SU-DHL-6 (cell line): Measurements from ENCODE around the gene AGRN.

Source experiments
- H2AFZ ChIP-seq: fragments of 200-600 bp; sonication (generic); 2 replicates; pipeline ENCODE4 v1.6.1; 2014; ENCODE audit warnings: low read depth, mild to moderate bottlenecking, moderate library complexity, mixed read lengths, antibody characterized with exemption, low read length; ENCODE audit not compliant: severe bottlenecking
- H3F3A ChIP-seq: fragments of 200-600 bp; shearing (Covaris generic); 2 replicates; pipeline ENCODE4 v1.6.0; 2016; ENCODE audit warnings: antibody characterized with exemption, mild to moderate bottlenecking; ENCODE audit not compliant: insufficient read depth
- H3K27ac ChIP-seq: fragments of 200-600 bp; sonication (generic); 2 replicates; pipeline ENCODE4 v1.5.1; 2016; ENCODE audit warnings: low read depth, mild to moderate bottlenecking, low read length, moderate library complexity, mixed read lengths
- H3K27me3 ChIP-seq: fragments of 200-600 bp; sonication (generic), shearing (Covaris generic); 2 replicates; pipeline ENCODE4 v1.6.0; 2014; ENCODE audit warnings: mild to moderate bottlenecking, low read length
- H3K36me3 ChIP-seq: fragments of 200-600 bp; sonication (generic); 2 replicates; pipeline ENCODE4 v1.6.1; 2014; ENCODE audit warnings: mild to moderate bottlenecking, low read length, mixed read lengths
- H3K4me2 ChIP-seq: fragments of 300-600, 200-600 bp; shearing (Covaris generic), sonication (generic); 2 replicates; pipeline ENCODE4 v1.6.0; 2014; ENCODE audit warnings: low read length, low read depth, mild to moderate bottlenecking; ENCODE audit not compliant: poor library complexity, severe bottlenecking
- H3K4me3 ChIP-seq: fragments of 200-600 bp; sonication (generic); 2 replicates; pipeline ENCODE4 v1.5.1; 2014; ENCODE audit warnings: antibody characterized with exemption, low read length, mild to moderate bottlenecking, mixed read lengths; ENCODE audit not compliant: insufficient read depth, poor library complexity, severe bottlenecking
- H3K79me2 ChIP-seq: fragments of 200-600 bp; sonication (generic); 2 replicates; pipeline ENCODE4 v1.6.1; 2014; ENCODE audit warnings: mild to moderate bottlenecking, low read length, moderate library complexity; ENCODE audit not compliant: insufficient read depth
- H3K9ac ChIP-seq: fragments of 200-600 bp; sonication (generic); 2 replicates; pipeline ENCODE4 v1.7.0; 2014; ENCODE audit warnings: mild to moderate bottlenecking, low read length
- H3K9me2 ChIP-seq: fragments of 200-600 bp; sonication (generic); replicated peaks from 2 replicates; pipeline ENCODE4 v1.6.1; 2014; ENCODE audit warnings: low read length; ENCODE audit not compliant: insufficient read depth
- H3K9me3 ChIP-seq: fragments of 200-600 bp; sonication (generic); 2 replicates; pipeline ENCODE4 v1.6.1; 2014; ENCODE audit warnings: low read length, mixed read lengths; ENCODE audit not compliant: insufficient read depth
- H4K20me1 ChIP-seq: fragments of 200-600 bp; sonication (generic); 2 replicates; pipeline ENCODE4 v1.6.1; 2014; ENCODE audit warnings: low read depth, mild to moderate bottlenecking, antibody characterized with exemption, low read length, moderate library complexity, mixed read lengths
- CTCF ChIP-seq: fragments of 200-600 bp; sonication (generic); IDR thresholded peaks from one replicate; pipeline ENCODE4 v1.5.1; 2017; ENCODE audit warnings: antibody characterized with exemption, mild to moderate bottlenecking, low read length, moderate library complexity; ENCODE audit not compliant: insufficient read depth, poor library complexity, severe bottlenecking
- EZH2phosphoT487 ChIP-seq: fragments of 200-600 bp; sonication (generic), shearing (Covaris generic); conservative IDR thresholded peaks from 2 replicates; pipeline ENCODE4 v1.6.1; 2018; ENCODE audit warnings: mild to moderate bottlenecking, antibody characterized with exemption, low read length, moderate library complexity, mixed read lengths

The AGRN gene

GRCh38 chr1:1040004-1040991 lies 20.4 kb downstream of the AGRN start:
- no peaks in the 10 kb centered on the region for H3F3A ChIP-seq
- no peak overlapping the region for H3K4me2 ChIP-seq
- H3K9me2 ChIP-seq, result no peaks in the 10 kb centered on the region
- H2AFZ ChIP-seq, result no peak overlapping the region
- no peak overlapping the region for H3K27ac ChIP-seq
- no peaks in the 10 kb centered on the region for H3K79me2 ChIP-seq
- H3K27me3 ChIP-seq, result no peaks in the 10 kb centered on the region
- no peaks in the 10 kb centered on the region for H4K20me1 ChIP-seq
- no peak for TF ChIP-seq EZH2phosphoT487
- no peak for TF ChIP-seq CTCF
- no peak overlapping the region for H3K9ac ChIP-seq
- no peaks in the 10 kb centered on the region for H3K36me3 ChIP-seq
- no peak overlapping the region for H3K4me3 ChIP-seq
- no peaks in the 10 kb centered on the region for H3K9me3 ChIP-seq

- H3K9me2 ChIP-seq, result no peaks in the 10 kb centered on the region
- no peaks in the 10 kb centered on the region for H3K27me3 ChIP-seq
- no peaks in the 10 kb centered on the region for H3K36me3 ChIP-seq
- no peak overlapping the region for H3K9ac ChIP-seq
- H3K4me3 ChIP-seq, result no peak overlapping the region
- no peak overlapping the region for H2AFZ ChIP-seq
- no peak for TF ChIP-seq CTCF
- TF ChIP-seq EZH2phosphoT487, result no peak
- no peak overlapping the region for H3K27ac ChIP-seq
- no peak overlapping the region for H3K4me2 ChIP-seq
- no peaks in the 10 kb centered on the region for H3K9me3 ChIP-seq
- H3K79me2 ChIP-seq, result no peaks in the 10 kb centered on the region
- no peaks in the 10 kb centered on the region for H4K20me1 ChIP-seq
- no peaks in the 10 kb centered on the region for H3F3A ChIP-seq
These were observed 21.2 kb downstream of the AGRN start for GRCh38 chr1:1041092-1041523.

GRCh38 chr1:1041873-1042272 lies 22.0 kb downstream of the AGRN start:
- Histone ChIP-seq H3K27ac (no peak overlapping the region), H3K4me3 (no peak overlapping the region), H3K79me2 (no peaks in the 10 kb centered on the region), H3F3A (no peaks in the 10 kb centered on the region), H2AFZ (no peak overlapping the region), H3K9me2 (no peaks in the 10 kb centered on the region), H4K20me1 (no peaks in the 10 kb centered on the region), H3K9me3 (no peaks in the 10 kb centered on the region), H3K27me3 (no peaks in the 10 kb centered on the region), H3K4me2 (no peak overlapping the region), H3K36me3 (no peaks in the 10 kb centered on the region), H3K9ac (no peak overlapping the region)
- TF ChIP-seq CTCF (no peak), EZH2phosphoT487 (no peak)
